Skin of body (tissue), 2 donors: Measurements from ENCODE around the gene NCAM2. TPM values are rescaled to one million over a fixed set of nuclear protein-coding genes. Genes with fewer than 3 reads are reported as not detected.

Experiments
- DNase-seq: peaks from one replicate; lab custom pipeline; 2025; lab: John Stamatoyannopoulos, UW
- total RNA-seq: library from RNA; depleted of rRNA; stranded (reverse); fragments of >200 nt; gene quantifications from one replicate; pipeline ENCODE4 v1.2.3, GENCODE V29; 2014

Gene NCAM2
- total RNA-seq, 1 donor from 2014 or later = 7.1 TPM

GRCh38 chr21:21210552-21210951 lies 212.3 kb downstream of the NCAM2 start:
- no peak for DNase-seq

- DNase-seq = no peak
These were observed 215.1 kb downstream of the NCAM2 start for GRCh38 chr21:21213297-21213696.

GRCh38 chr21:21216047-21216446 lies 217.8 kb downstream of the NCAM2 start:
- DNase-seq = no peak

- DNase-seq = no peak
These were observed 228.3 kb downstream of the NCAM2 start for GRCh38 chr21:21226472-21226871.

- DNase-seq = no peak
These were observed 232.5 kb downstream of the NCAM2 start for GRCh38 chr21:21230672-21231071.

GRCh38 chr21:21231913-21232312 lies 233.7 kb downstream of the NCAM2 start:
- no peak for DNase-seq

GRCh38 chr21:21232320-21232719 lies 234.1 kb downstream of the NCAM2 start:
- peak; percentile 6 for DNase-seq

GRCh38 chr21:21233051-21233450 lies 234.8 kb downstream of the NCAM2 start:
- no peak for DNase-seq

GRCh38 chr21:21236996-21237395 lies 238.8 kb downstream of the NCAM2 start:
- DNase-seq = no peak

- DNase-seq = no peak
These were observed 240.6 kb downstream of the NCAM2 start for GRCh38 chr21:21238629-21239400.

GRCh38 chr21:21241391-21241790 lies 243.2 kb downstream of the NCAM2 start:
- DNase-seq = no peak

- no peak for DNase-seq
These were observed 247.8 kb downstream of the NCAM2 start for GRCh38 chr21:21246007-21246406.

- DNase-seq = no peak
These were observed 249.2 kb downstream of the NCAM2 start for GRCh38 chr21:21247424-21247823.

- no peak for DNase-seq
These were observed 263.8 kb downstream of the NCAM2 start for GRCh38 chr21:21262048-21262447.

GRCh38 chr21:21268061-21268471 lies 269.9 kb downstream of the NCAM2 start:
- DNase-seq = no peak

- DNase-seq = no peak
These were observed 270.7 kb downstream of the NCAM2 start for GRCh38 chr21:21268885-21269284.

GRCh38 chr21:21279193-21279901 lies 281.1 kb downstream of the NCAM2 start:
- no peak for DNase-seq

GRCh38 chr21:21283810-21284209 lies 285.6 kb downstream of the NCAM2 start:
- DNase-seq = no peak

GRCh38 chr21:21286170-21286798 lies 288.1 kb downstream of the NCAM2 start:
- DNase-seq = no peak

- DNase-seq = no peak
These were observed 292.5 kb downstream of the NCAM2 start for GRCh38 chr21:21290751-21291150.

- no peak for DNase-seq
These were observed 293.8 kb downstream of the NCAM2 start for GRCh38 chr21:21291883-21292569.

GRCh38 chr21:21295303-21295702 lies 297.1 kb downstream of the NCAM2 start:
- DNase-seq = no peak
